Upper lobe of right lung (tissue), 1 donor: ENCODE measurements around the gene MIPEP. TPM values are rescaled to one million over a fixed set of nuclear protein-coding genes. Genes with fewer than 3 reads are reported as not detected.

Experiments used
- ATAC-seq: fragments of 200-7000 bp; cut with Tn5 transposase; one replicate; pipeline ENCODE4 v1.9.1; 2020; ENCODE audit warnings: mild to moderate bottlenecking, moderate library complexity
- DNase-seq: peaks from one replicate; pipeline ENCODE4 v3.0.0-alpha.2; 2020
- H3K27ac ChIP-seq: fragments of 200-600 bp; one replicate; pipeline ENCODE4 v1.8.0; 2022
- H3K27me3 ChIP-seq: fragments of 200-600 bp; one replicate; pipeline ENCODE4 v1.8.0; 2022; ENCODE audit warnings: mild to moderate bottlenecking
- H3K36me3 ChIP-seq: fragments of 200-600 bp; one replicate; pipeline ENCODE4 v1.8.0; 2022
- H3K4me1 ChIP-seq: fragments of 200-600 bp; one replicate; pipeline ENCODE4 v1.8.0; 2022
- H3K4me3 ChIP-seq: fragments of 200-600 bp; one replicate; pipeline ENCODE4 v1.8.0; 2022; ENCODE audit warnings: mild to moderate bottlenecking
- H3K9me3 ChIP-seq: fragments of 200-600 bp; one replicate; pipeline ENCODE4 v1.8.0; 2022
- intact Hi-C: fragments of 100-400 bp; cut with DNase I; formaldehyde crosslinking; loops from one replicate; pipeline ENCODE4 v1.11.0; 2022
- total RNA-seq: library from RNA; stranded (reverse); fragmentation: NEBNext Ultra II Directional; extraction: Animal tissue kit (Norgen Biotek cat#: 25700); gene quantifications from one replicate; pipeline ENCODE4 v1.2.1, GENCODE V29; 2021
- TF ChIP-seq, protein P1 (sequence below): fragments of 200-600 bp; IDR thresholded peaks from one replicate; pipeline ENCODE4 v1.8.0; 2022; ENCODE audit warnings: antibody characterized with exemption
- donor health status: DM: no; HTN: yes; CAD: no; lungs with severe emphysema.

MIPEP gene
- total RNA-seq, 1 donor from 2014 or later, result 13.3 TPM

DNA sequence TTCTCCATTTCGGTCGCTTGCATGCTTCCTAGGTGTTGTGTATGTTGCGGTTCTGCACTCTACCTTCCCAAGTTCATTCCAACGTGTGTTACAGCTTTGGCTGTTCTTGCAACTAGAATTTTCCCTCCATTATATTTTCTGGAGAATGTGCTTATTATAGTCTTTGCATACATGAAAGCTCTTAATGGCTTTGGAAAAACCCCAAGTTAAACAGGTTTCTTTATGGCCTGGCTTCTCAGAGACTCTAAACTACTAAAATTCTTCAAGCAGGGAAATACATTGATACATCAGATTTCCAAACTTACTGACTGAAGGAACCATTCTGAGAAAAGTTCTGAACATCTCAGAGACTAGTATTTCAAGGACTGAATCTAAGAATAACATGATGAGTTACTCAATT is 11.9 kb downstream of the MIPEP start:
- peaks cover 11% of the 10 kb centered on the region for H3K36me3 ChIP-seq
- DNase-seq (no peak), ATAC-seq (no peak)
- H3K9me3 ChIP-seq, result no peaks in the 10 kb centered on the region
- no peaks in the 10 kb centered on the region for H3K27me3 ChIP-seq
- no peaks in the 10 kb centered on the region for H3K4me1 ChIP-seq
- H3K4me3 ChIP-seq, result no peak overlapping the region
- H3K27ac ChIP-seq, result no peak overlapping the region
- TF ChIP-seq, protein P1, sequence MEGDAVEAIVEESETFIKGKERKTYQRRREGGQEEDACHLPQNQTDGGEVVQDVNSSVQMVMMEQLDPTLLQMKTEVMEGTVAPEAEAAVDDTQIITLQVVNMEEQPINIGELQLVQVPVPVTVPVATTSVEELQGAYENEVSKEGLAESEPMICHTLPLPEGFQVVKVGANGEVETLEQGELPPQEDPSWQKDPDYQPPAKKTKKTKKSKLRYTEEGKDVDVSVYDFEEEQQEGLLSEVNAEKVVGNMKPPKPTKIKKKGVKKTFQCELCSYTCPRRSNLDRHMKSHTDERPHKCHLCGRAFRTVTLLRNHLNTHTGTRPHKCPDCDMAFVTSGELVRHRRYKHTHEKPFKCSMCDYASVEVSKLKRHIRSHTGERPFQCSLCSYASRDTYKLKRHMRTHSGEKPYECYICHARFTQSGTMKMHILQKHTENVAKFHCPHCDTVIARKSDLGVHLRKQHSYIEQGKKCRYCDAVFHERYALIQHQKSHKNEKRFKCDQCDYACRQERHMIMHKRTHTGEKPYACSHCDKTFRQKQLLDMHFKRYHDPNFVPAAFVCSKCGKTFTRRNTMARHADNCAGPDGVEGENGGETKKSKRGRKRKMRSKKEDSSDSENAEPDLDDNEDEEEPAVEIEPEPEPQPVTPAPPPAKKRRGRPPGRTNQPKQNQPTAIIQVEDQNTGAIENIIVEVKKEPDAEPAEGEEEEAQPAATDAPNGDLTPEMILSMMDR, result no peak
- intact Hi-C loops, result loop anchor here (10.0 kb wide), 2 partner anchors 302 to 412 kb away; partner anchors contain the start of gene TNFRSF19

DNA sequence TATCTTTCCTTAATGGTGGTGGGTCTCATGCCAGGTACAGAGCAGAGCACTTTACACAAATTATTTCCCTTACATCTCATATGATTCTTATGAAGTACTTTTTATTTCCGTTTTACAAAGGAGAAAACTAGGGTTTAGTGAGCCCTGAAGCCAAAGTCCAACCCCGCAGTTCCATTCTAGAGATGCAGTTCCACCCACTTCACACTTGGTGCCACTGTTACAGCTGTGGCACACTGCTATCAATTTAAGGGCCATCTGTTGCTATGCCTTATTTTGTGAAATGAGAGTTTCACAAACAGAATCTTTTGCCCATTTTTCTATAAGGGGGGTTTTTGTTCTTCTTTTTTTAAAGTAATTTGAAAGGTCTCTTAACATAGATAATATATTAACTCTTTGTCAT is 12.9 kb downstream of the MIPEP start:
- no peak overlapping the region for H3K4me3 ChIP-seq
- H3K27ac ChIP-seq, result no peak overlapping the region
- intact Hi-C loops, result loop anchor here (10.0 kb wide), 2 partner anchors 301 to 411 kb away; partner anchors contain the start of gene TNFRSF19
- DNase-seq, result no peak
- TF ChIP-seq, protein P1, result peak; percentile 38
- ATAC-seq, result peak; percentile 41
- H3K4me1 ChIP-seq, result no peaks in the 10 kb centered on the region
- H3K9me3 ChIP-seq, result no peaks in the 10 kb centered on the region
- no peaks in the 10 kb centered on the region for H3K27me3 ChIP-seq
- peaks cover 11% of the 10 kb centered on the region for H3K36me3 ChIP-seq

DNA sequence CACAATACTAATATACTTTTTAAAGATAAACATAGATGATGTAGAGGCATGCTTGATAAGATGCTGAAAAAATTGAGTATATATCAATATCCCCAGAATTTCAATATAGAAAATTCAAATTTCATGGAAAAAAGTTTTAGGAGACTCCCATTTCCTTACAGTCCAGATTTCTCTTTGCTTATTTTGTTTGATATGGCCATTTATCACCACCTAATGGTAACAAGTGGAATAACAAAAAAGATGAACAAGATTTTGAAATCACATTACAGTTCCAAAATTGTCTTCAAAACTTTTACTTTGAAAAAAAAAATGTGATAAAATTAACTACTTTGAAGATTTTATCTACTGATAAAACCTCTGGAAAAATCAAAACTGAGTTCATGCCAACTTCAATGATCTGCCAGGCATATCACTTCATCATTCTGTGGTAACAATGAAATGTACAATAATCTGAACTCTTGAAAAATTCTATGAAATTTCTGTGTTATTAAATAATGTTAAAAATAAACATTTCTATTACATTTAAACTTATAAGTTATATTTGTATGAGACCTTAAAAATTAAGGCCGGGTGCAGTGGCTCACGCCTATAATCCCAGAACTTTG is 17.5 kb downstream of the MIPEP start:
- H3K27ac ChIP-seq, result no peak overlapping the region
- TF ChIP-seq, protein P1, result peak; percentile 65
- no peak overlapping the region for H3K4me3 ChIP-seq
- no peaks in the 10 kb centered on the region for H3K9me3 ChIP-seq
- intact Hi-C loops, result loop anchor here (10.0 kb wide), 2 partner anchors 297 to 407 kb away; partner anchors contain the start of gene TNFRSF19
- H3K36me3 ChIP-seq, result no peaks in the 10 kb centered on the region
- peaks cover 10% of the 10 kb centered on the region for H3K4me1 ChIP-seq
- H3K27me3 ChIP-seq, result no peaks in the 10 kb centered on the region
- DNase-seq (no peak), ATAC-seq (no peak)

DNA sequence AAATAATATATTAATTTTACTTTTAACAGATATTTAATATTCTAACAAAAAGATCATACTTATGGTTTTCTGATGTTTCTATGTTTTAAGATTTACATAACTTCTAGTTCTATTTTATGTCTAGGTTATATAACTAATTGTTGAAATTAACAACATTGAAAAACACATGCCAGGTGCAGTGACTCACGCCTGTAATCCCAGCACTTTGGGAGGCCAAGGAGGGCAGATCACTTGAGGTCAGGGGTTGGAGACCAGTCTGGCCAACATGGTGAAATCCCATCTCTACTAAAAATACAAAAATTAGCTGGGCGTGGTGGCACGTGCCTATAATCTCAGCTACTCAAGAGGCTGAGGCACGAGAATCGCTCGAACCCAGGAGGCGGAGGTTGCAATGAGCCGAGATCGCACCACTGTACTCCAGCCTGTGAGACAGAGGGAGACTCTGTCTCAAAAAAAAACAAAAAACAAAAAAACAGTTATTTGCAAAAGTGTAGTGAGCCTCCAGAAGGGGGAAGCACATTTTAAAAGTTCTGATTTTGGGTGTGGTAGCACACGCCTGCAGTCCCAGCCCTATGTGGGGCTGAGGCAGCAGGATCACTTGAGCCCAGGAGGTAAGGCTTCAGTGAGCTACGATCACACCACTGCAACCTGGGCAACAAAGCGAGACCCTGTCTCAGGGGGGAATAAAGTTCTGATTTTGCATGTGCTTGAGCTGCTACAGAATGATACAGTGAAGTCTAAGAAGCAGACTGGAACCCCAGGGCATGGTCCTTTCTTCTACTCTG is 18.7 kb downstream of the MIPEP start:
- DNase-seq, result no peak
- no peak overlapping the region for H3K27ac ChIP-seq
- H3K9me3 ChIP-seq, result no peaks in the 10 kb centered on the region
- TF ChIP-seq, protein P1, result no peak
- H3K4me1 ChIP-seq, result peaks cover 10% of the 10 kb centered on the region
- H3K36me3 ChIP-seq, result no peaks in the 10 kb centered on the region
- H3K4me3 ChIP-seq, result no peak overlapping the region
- intact Hi-C loops, result loop anchor here (10.0 kb wide), 2 partner anchors 296 to 406 kb away; partner anchors contain the start of gene TNFRSF19
- no peaks in the 10 kb centered on the region for H3K27me3 ChIP-seq
- ATAC-seq, result no peak

DNA sequence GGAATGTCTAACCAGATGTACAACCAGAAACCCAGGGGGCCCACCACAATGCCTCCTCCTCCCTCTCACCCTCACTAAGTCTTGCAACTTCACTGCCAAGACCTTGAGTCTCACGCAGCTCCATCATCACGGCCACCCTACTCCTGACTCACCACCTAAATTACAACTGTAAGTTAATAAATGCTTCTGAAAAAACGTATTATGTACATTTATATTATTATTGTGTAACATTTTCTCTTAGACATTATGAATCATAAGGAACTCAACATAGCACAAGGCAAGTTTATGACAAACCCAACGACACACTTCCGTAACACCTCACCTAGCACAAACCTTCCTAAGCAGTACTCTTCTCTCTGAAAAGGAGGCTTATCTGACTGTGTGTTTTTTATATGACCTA is 20.7 kb downstream of the MIPEP start:
- Histone ChIP-seq H3K27me3 (no peaks in the 10 kb centered on the region), H3K4me3 (no peak overlapping the region), H3K4me1 (peaks cover 10% of the 10 kb centered on the region), H3K36me3 (no peaks in the 10 kb centered on the region), H3K27ac (no peak overlapping the region), H3K9me3 (no peaks in the 10 kb centered on the region)
- intact Hi-C loops, result no loop called here
- ATAC-seq (no peak), DNase-seq (no peak)
- TF ChIP-seq, protein P1, result no peak
